Renal cortex interstitium (tissue), 11 donors: ENCODE data around the gene RHBDF2. TPM values are rescaled to one million over a fixed set of nuclear protein-coding genes. Genes with fewer than 3 reads are reported as not detected.
"Not testable (repeated sequence)": the region's sequence is repeated elsewhere in the genome, so short reads cannot be mapped to it uniquely, and the experiment has no call there.

ENCODE experiments used
- DNase-seq, 11 donors: peaks; one replicate each; pipeline ENCODE4 v3.0.0-alpha.2; 2013; ENCODE audit warnings: low read depth in 9 of 11, low spot score in 4 of 11; ENCODE audit errors: extremely low read depth in 1 of 11
- polyA plus RNA-seq, 3 donors: library from polyadenylated mRNA; unstranded; fragments of 120-200 nt; gene quantifications; one replicate each; pipeline ENCODE4 v1.2.1, GENCODE V29; 2013; ENCODE audit not compliant: insufficient read length in 3 of 3

The RHBDF2 gene
- polyA plus RNA-seq, 3 donors: 5.0 to 11.0 (median 8.5) TPM

DNA sequence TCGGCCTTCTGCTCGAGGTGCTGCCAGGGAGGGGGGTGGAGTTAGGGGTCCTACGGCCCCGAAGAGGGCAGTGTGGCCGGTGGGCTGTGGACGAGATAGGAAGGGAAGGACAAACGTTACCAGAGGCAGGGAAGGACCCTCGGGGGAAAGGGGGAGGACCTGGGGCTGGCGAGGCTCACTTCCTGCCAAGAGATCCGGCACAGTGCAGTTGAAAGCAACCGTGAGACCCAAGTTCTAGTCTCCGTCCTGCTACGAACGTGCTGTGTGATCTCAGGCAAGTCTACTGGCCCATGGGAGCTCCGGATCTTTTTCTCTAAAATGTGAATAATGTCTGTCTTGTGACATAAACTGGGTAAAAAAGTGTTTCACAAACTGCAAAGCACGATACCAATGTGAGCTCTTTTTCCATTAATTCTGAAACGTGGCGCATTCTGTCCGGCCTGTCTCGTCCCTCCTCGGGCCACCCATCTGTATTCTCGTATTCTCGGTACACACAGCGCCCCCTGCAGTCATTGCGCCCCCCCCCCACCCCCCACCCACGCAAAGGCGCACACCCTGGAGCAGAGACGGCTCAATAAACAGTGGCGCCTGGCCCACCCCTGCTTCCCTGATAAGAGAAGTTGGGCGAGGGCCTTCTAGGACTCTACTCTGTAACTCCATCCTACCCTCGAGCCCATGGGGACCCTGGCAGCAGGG lies 27.5 kb upstream of the RHBDF2 start:
- no peak for DNase-seq

- DNase-seq: no peak
These were observed 26.9 kb upstream of the RHBDF2 start for GRCh38 chr17:76528156-76528527.

- no peak for DNase-seq
These were observed 26.3 kb upstream of the RHBDF2 start for GRCh38 chr17:76527430-76528111.

- not testable (repeated sequence) for DNase-seq
These were observed 25.8 kb upstream of the RHBDF2 start for GRCh38 chr17:76527016-76527415.

DNA sequence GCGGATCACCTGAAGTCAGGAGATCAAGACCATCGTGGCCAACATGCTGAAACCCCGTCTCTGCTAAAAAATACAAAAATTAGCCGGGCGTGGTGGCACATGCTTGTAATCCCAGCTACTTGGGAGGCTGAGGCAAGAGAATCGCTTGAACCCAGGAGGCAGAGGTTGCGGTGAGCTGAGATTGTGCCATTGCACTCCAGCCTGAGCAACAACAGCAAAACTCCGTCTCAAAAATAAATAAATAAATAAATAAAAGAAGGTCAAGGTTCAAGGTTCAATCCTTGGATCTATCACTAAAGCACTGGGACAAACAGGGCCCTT lies 24.2 kb upstream of the RHBDF2 start:
- not testable (repeated sequence) for DNase-seq

GRCh38 chr17:76524598-76525512 lies 23.6 kb upstream of the RHBDF2 start:
- no peak for DNase-seq

- DNase-seq: no peak
These were observed 22.1 kb upstream of the RHBDF2 start for GRCh38 chr17:76523084-76524037.

DNA sequence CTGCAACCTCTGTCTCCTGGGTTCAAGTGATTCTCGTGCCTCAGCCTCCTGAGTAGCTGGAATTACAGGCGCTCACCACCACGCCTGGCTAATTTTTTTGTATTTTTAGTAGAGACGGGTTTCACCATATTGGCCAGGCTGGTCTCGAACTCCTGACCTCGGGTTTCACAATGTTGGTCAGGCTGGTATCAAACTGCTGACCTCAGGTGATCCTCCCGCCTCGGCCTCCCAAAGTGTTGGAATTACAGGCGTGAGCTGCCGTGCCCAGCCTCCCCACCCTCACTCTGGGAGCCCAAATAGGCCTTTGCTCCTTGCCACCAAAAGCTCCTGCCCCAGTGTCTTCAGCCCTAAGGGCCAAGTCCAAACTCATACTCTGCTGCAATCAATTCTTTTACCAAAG lies 20.5 kb upstream of the RHBDF2 start:
- DNase-seq: not testable (repeated sequence)

- no peak for DNase-seq
These were observed 20.0 kb upstream of the RHBDF2 start for GRCh38 chr17:76521262-76521661.

DNA sequence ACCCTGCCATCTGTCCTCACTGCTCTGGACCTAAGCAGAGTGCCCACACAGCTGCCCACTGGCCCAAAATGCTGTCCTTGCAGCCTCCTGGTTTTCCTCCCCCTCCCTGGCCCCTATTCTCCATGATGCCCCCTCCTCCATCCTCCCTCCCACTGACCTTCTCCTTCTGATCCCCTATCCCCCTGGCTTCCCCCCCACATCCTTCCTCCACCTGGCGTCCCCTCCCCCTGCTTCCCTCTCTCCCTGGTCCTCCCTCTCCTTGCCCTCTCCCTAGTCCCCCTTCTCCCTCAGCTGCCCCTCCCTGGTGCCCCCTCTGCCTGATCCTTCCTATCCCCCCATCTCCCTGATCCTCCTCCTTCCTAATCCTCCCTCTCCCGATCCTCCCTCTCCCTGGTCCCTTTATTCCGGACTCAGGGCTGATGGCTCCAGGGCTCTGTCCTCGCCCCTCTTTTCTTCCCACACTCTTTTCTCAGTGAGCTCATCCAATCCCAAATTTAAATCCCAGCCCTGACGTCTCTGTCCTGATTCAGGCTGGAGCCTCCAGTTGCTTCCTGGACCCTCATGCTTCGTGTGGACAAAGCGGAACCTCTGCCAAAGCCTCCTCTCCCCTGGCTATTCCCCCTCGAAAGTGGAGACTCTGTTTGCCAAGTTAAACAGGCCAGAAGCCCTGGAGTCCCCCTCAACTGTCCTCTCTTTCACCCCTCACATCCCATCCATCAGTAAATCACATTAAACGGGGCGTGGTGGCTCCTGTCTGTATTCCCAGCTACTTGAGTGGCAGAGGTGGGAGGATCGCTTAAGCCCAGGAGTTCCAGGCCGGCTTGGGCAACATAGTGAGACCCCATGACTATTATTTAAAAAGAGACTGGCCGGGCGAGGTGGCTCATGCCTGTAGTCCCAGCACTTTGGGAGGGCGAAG lies 18.1 kb upstream of the RHBDF2 start:
- DNase-seq: no peak

- DNase-seq: no peak
These were observed 16.4 kb upstream of the RHBDF2 start for GRCh38 chr17:76517638-76518038.

GRCh38 chr17:76515274-76515949 lies 14.2 kb upstream of the RHBDF2 start:
- DNase-seq: no peak

DNA sequence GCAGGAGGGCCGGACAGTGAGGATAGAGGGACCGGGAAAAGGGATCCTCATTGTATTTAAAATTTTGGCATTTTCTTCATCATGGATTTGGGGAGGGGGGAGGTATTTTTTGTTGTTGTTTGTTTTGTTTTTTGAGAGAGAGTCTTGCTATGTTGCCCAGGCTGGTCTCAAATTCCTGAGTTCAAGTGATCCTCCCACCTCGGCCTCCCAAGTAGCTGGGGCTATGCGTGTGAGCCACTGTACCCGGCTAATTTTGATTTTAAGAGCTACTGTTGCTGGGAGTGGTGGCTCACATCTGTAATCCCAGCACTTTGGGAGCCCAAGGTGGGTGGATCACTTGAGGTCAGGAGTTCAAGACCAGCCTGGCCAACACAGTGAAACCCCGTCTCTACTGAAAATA lies 13.1 kb upstream of the RHBDF2 start:
- DNase-seq: not testable (repeated sequence)

GRCh38 chr17:76513306-76513692 lies 12.1 kb upstream of the RHBDF2 start:
- no peak for DNase-seq

DNA sequence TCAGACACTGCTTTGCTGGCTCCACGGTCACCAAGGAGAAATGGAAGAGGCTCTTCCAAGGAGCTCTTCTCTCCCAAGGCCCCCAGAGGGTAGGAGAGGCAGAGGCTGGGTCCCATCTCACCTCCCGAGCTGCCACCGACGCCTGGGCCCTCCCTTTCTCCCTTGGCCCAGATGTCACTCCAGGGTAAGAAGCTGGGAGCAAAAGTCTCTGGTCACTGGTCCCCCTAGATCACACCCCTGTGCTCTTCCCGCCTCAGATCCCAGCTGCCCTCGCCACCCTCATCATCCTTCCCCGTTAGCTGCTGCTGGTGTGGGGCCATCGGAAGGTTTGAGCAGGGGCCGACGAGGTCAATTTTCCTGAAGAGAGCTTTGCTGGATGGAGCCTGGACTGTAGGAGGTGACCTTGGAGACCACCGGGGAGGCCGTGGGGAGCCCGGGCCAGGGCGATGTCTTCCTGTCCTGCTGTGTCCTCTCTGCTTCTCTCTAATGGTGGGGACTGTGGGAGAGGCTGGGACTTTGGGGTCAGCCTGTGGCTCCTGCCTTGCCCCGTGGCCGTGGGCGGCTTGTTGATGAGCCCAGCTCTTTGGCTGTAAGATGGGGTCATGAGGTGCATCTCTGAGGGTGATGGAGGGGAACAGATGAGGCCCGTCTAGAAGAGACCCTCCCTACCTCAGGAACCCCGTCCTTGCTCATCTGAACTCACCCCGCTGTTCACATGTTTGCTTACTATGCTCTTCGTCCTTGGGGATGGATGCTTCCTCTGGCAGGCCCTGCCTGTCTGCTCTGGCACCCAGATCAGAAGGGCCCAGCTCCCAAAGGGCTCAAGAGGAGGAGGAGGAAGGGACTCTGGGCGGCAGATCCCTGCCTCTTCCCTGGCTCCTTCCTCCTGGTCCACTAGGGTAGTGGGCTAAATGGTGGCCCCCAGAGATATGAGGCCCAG lies 11.4 kb upstream of the RHBDF2 start:
- DNase-seq: no peak

- DNase-seq: no peak
These were observed 10.6 kb upstream of the RHBDF2 start for GRCh38 chr17:76511668-76512365.
